Mucosa of rectum (tissue), 2 donors: ENCODE data around the gene PRAME.
"Not testable (repeated sequence)": the region's sequence is repeated elsewhere in the genome, so short reads cannot be mapped to it uniquely, and the experiment has no call there.

Source experiments
- H3K27ac ChIP-seq, 2 donors: one replicate each; pipeline ENCODE4 v1.7.0; 2013; ENCODE audit warnings: inconsistent platforms in 2 of 2, low read depth in 2 of 2, low read length in 2 of 2
- H3K27me3 ChIP-seq, 2 donors: one replicate each; pipeline ENCODE4 v1.7.0; 2013; ENCODE audit warnings: low read length in 2 of 2; ENCODE audit not compliant: control insufficient read depth in 2 of 2, insufficient read depth in 2 of 2
- H3K36me3 ChIP-seq, 2 donors: one replicate each; pipeline ENCODE4 v1.7.0; 2013; ENCODE audit warnings: low read length in 2 of 2; ENCODE audit not compliant: control insufficient read depth in 2 of 2, insufficient read depth in 2 of 2
- H3K4me1 ChIP-seq, 2 donors: one replicate each; pipeline ENCODE4 v1.7.0; 2013; ENCODE audit warnings: low read length in 2 of 2, mild to moderate bottlenecking in 1 of 2; ENCODE audit not compliant: control insufficient read depth in 2 of 2, insufficient read depth in 2 of 2
- H3K4me3 ChIP-seq, 2 donors: one replicate each; pipeline ENCODE4 v1.7.0; 2013; ENCODE audit warnings: low read length in 2 of 2
- H3K9ac ChIP-seq, 2 donors: one replicate each; pipeline ENCODE4 v1.7.0; 2013; ENCODE audit warnings: low read length in 2 of 2, low read depth in 1 of 2, mild to moderate bottlenecking in 1 of 2
- H3K9me3 ChIP-seq, 2 donors: one replicate each; pipeline ENCODE4 v1.7.0; 2013; ENCODE audit warnings: low read length in 2 of 2; ENCODE audit not compliant: control insufficient read depth in 2 of 2
- donor health status: healthy.
- donor health status: Normal muscosa, but diverticular disease.

The PRAME gene, protein sequence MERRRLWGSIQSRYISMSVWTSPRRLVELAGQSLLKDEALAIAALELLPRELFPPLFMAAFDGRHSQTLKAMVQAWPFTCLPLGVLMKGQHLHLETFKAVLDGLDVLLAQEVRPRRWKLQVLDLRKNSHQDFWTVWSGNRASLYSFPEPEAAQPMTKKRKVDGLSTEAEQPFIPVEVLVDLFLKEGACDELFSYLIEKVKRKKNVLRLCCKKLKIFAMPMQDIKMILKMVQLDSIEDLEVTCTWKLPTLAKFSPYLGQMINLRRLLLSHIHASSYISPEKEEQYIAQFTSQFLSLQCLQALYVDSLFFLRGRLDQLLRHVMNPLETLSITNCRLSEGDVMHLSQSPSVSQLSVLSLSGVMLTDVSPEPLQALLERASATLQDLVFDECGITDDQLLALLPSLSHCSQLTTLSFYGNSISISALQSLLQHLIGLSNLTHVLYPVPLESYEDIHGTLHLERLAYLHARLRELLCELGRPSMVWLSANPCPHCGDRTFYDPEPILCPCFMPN

DNA sequence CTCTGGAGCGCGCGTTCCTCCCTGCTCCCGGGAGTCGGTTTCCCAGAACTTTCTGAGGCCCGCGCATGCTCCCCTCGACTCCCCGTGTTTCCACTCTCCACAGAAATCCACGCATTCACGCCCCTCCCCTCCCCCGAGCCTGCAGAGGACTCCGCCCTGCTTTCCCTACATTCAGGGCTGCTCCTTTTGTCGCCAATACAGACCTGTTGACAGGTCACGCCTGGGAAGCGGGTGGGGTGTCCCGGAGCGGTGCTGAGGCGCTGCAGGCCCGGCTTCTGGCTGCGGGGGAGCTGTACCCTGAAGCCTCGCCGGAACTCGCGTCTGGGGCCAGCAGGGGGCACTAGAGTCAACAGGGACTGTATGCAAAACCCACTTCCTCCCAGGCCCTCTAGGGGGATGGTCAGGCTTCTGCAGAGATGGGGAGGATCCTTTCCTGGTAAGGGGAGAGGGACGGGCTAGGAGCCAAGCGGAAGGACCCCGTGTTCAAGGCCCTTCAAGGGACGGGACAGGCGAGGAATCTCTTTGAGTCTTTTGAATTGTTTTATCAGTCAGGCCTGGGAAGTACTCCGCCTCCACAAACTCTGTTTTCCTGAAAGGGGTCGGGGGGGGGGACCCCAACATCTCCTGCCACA lies at the start of gene PRAME:
Gene PRAME (minus strand): TSS at position 294 of the 632 bp plus-strand sequence. CDS start 2,433 bp downstream, outside the sequence.
- Histone ChIP-seq H3K4me3 (no peak within 1 kb of the TSS), H3K27ac (no peak within 1 kb of the TSS), H3K36me3 (no peaks in the 10 kb centered on the region)

DNA sequence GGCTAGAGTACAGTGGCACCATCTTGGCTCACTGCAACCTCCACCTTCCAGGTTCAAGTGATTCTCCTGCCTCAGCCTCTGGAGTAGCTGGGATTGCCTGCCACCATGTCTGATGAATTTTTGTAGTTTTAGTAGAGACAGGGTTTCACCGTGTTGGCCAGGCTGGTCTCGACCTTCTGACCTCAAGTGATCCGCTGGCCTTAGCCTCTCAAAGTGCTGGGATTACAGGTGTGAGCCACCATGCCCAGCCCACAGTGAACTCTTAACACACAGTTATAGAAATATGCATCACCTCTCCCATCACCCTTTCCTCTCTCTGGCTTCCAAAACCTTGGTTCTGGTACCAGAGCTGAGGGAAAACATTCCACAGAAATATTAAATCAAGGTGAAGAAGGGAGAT lies 49.0 kb upstream of the PRAME start:
- H3K27me3 ChIP-seq, H3K9ac ChIP-seq, H3K36me3 ChIP-seq, H3K4me1 ChIP-seq, H3K9me3 ChIP-seq, H3K4me3 ChIP-seq, H3K27ac ChIP-seq: not testable (repeated sequence)

More for the DNA sequence above, at the start of gene PRAME:
- H3K27me3 ChIP-seq, result no peaks in the 10 kb centered on the region
- H3K4me1 ChIP-seq, result no peaks in the 10 kb centered on the region
- H3K9me3 ChIP-seq, result no peaks in the 10 kb centered on the region
- H3K9ac ChIP-seq, result no peak within 1 kb of the TSS

DNA sequence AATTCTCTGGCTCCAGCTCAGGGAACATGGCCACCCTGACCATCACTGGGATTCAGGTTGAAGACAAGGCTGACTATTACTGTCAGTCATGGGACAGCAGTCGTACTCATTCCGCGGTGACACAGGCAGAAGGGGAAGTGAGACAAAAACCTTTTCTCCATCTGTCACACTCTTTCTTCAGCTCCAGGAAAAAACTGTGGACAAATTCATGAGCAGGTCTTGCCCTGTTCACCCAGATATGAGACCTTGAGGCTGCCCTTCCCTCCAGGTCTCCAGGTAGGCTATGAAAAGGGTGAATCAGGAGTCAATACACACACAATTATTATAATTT lies 46.0 kb upstream of the PRAME start:
- Histone ChIP-seq H3K36me3 (no peaks in the 10 kb centered on the region), H3K9me3 (no peaks in the 10 kb centered on the region), H3K9ac (no peak overlapping the region), H3K4me3 (no peak overlapping the region), H3K27ac (no peak overlapping the region), H3K27me3 (no peaks in the 10 kb centered on the region), H3K4me1 (no peaks in the 10 kb centered on the region)

DNA sequence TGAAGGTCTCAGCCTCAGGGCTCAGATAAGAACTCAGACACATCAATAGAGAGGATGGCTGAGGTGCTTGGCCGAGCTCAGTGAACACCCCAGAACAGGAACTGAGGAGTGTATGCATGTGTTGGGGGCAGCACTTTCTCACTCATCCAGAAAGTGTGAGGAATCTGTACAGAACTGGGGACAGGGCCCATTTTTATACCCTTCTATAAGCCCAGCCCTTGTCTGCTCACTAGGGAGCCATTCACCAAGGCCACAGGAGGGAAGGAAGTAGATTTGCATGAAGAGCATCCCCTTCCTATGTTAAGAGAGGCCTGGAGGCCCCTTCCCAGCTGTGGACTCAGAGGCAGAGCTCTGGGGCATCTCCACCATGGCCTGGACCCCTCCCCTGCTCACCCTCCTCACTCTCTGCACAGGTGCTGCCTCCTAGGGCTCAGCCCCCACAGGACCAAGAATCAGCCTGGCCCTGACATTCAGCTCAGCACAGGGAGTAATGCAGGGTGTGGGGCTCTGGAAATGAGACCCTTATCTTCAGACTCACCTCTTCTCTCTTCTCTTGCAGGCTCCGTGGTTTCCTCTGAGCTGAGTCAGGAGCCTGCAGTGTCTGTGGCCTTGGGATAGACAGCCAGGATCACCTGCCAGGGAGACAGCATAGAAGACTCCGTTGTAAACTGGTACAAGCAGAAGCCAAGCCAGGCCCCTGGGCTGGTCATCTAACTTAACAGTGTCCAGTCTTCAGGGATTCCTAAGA lies 45.4 kb upstream of the PRAME start:
- Histone ChIP-seq H3K4me1 (no peaks in the 10 kb centered on the region), H3K36me3 (no peaks in the 10 kb centered on the region), H3K27ac (no peak overlapping the region), H3K27me3 (no peaks in the 10 kb centered on the region), H3K9me3 (no peaks in the 10 kb centered on the region), H3K9ac (no peak overlapping the region), H3K4me3 (no peak overlapping the region)

DNA sequence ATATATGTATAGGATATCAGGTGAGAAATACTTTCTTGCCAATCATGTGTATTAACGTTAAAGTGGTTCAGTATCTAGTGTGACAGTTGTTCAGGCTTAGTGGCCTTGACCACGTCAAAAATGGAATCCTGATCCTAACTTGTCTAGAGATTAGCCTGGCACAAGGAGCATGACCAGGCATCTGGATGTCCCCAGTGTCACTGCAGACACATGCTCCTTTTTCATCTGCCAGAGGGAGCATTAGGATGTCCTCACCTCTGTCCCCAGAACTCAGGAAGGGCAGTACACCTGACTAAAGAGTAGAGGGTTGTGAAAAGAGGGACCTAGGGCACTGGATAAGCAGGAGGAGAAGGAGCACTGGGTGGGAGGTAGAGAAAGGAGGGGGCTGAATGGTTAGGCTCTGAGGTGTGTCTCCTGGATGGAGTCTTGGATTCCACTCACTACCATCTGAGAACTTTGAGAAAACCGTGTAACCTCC lies 44.4 kb upstream of the PRAME start:
- no peaks in the 10 kb centered on the region for H3K27me3 ChIP-seq
- H3K9ac ChIP-seq, result no peak overlapping the region
- H3K4me1 ChIP-seq, result no peaks in the 10 kb centered on the region
- no peak overlapping the region for H3K4me3 ChIP-seq
- H3K9me3 ChIP-seq, result no peaks in the 10 kb centered on the region
- no peaks in the 10 kb centered on the region for H3K36me3 ChIP-seq
- no peak overlapping the region for H3K27ac ChIP-seq

DNA sequence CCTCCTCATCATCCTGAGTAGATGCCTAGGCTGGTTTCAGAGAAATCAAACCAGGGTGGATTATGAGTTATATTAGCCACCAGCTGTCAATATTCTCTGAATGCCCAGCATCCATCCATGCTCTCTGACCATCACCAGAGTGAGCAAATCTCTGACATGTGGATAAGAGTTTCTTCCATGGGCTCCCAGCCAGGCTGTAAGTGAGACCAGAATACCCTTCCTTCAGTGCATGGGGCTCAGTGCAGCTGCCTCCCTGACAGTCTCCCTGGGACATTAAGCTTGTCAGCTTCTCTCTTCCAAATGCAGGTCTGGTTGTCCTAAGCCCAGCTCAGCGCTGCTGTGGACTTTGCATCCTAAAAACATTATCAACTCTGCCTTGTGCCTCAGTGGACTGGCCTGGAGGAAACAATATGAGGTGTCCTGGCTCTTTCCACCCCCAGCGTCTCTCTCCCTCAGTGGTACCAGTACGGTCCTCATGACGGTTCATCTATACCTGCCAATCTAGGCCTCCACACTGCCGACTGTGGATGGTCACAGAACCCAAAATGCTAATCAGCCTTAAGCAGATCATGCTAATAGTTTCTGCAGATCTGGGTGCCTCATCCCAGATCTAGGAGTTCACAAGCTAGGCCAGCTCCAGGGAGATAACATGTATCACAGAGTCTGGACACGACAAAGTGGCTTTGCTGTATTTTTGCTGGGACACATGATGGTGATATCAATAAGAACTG lies 41.6 kb upstream of the PRAME start:
- no peaks in the 10 kb centered on the region for H3K4me1 ChIP-seq
- H3K4me3 ChIP-seq, result no peak overlapping the region
- no peak overlapping the region for H3K27ac ChIP-seq
- H3K9ac ChIP-seq, result no peak overlapping the region
- H3K36me3 ChIP-seq, result no peaks in the 10 kb centered on the region
- no peaks in the 10 kb centered on the region for H3K9me3 ChIP-seq
- H3K27me3 ChIP-seq, result no peaks in the 10 kb centered on the region

DNA sequence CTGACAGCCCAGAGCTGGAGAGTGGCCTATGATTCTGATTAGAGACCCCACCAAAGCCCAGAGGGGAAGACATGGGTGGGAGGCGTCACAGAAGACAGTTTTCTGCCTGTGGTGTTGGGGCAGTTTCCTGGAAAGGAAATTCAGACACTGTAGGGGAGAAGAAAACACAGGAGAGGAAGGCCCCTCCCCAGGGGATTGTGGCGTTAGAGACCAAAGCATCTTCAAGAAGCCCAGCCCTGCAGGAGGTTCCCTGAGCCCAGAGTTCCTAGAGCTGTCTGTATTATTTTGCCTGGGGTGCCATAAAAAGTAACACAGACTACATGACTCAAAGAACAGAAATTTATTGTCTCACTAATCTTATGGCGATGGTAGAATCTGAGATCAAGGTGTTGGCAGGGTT lies 40.2 kb upstream of the PRAME start:
- Histone ChIP-seq H3K4me1 (no peaks in the 10 kb centered on the region), H3K36me3 (no peaks in the 10 kb centered on the region), H3K9me3 (no peaks in the 10 kb centered on the region), H3K27me3 (peaks cover 0 to 2% of the 10 kb centered on the region in 2 donors), H3K9ac (no peak overlapping the region), H3K27ac (no peak overlapping the region), H3K4me3 (no peak overlapping the region)

DNA sequence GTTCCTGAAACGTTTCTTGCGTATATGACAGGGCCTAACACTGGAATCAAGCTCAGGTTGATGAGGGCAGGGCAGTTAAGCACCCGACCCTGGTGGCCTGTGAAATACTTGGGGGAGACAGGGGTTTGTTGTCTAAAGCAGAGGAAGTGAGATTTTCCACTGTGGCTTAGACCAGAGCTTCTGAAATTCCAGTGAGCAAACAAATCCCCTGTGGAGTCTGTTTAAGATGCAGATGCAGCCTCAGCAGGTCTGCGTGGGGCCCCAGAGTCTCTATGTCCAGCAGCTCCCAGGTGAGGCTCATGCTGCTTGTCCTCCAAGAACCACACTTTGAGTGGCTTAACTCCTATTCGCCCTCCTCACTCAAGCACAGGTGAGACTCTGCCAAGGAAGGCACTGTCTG lies 39.1 kb upstream of the PRAME start:
- H3K36me3 ChIP-seq, result no peaks in the 10 kb centered on the region
- no peak overlapping the region for H3K4me3 ChIP-seq
- no peak overlapping the region for H3K27ac ChIP-seq

DNA sequence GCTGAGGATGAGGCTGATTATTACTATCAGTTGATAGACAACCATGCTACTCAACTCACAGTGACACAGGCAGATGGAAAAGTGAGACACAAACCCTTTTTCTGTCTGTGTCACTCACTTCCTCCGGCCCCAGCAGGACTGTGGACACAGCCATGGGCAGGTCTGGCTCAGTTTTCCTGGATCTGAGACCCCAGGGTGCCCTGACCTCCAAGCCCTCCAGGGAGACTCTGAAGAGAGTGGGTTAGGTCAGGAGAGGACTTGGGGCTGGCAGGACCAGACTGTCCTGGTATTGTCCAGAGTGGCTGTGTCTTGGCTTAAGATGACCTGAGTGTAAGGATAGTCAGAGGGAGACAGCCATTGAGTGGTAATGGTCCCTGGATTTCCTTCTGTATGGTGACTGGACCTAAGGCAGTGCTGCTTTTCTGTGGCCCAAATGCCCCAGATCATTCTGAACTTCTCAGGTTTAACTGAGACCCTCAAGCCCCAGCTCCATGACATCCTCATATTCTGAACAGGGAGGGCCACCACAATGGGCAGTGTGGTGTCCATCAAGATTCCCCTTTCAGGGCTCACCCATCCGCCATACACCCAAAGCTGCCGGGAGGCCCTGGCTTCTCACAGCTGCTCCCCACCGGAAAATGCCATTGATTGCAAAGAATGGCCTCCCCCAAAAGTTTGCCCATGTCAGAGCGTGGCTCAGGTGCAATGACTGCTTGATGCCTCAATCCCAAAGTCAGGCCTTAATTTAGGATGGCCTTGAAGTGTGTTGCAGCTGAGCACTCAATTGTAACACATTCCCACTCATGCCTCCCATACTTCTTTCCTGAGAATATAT lies 36.2 kb upstream of the PRAME start:
- Histone ChIP-seq H3K9me3 (no peaks in the 10 kb centered on the region), H3K27ac (no peak overlapping the region), H3K9ac (no peak overlapping the region), H3K4me1 (no peaks in the 10 kb centered on the region), H3K36me3 (no peaks in the 10 kb centered on the region), H3K4me3 (no peak overlapping the region), H3K27me3 (peaks cover 0 to 3% of the 10 kb centered on the region in 2 donors)

More for the DNA sequence above, 39.1 kb upstream of the PRAME start:
- H3K9ac ChIP-seq, result no peak overlapping the region
- H3K9me3 ChIP-seq, result no peaks in the 10 kb centered on the region
- peaks cover 0 to 3% of the 10 kb centered on the region in 2 donors for H3K27me3 ChIP-seq
- H3K4me1 ChIP-seq, result no peaks in the 10 kb centered on the region
